HEK293 (cell line): ENCODE data around the gene PGPEP1.

Experiments used
- CTCF ChIA-PET: fragments of 350-600 bp; formaldehyde crosslinking; extraction: SDS; loops from one replicate; lab custom pipeline; 2021; ENCODE audit warnings: antibody characterized with exemption; lab: Yijun Ruan, JAX
- POLR2A ChIA-PET: fragments of 300-600 bp; formaldehyde crosslinking; extraction: SDS; loops from one replicate; lab custom pipeline; 2020; ENCODE audit warnings: antibody characterized with exemption, inconsistent platforms; lab: Yijun Ruan, JAX
- H3K27ac ChIP-seq: fragments of 200-500 bp; sonication (Bioruptor generic); 2 replicates; pipeline ENCODE4 v1.5.1; 2014; ENCODE audit warnings: low read depth, low read length, control low read depth, inconsistent platforms; ENCODE audit errors: extremely low read depth
- H3K36me3 ChIP-seq, 2 experiments: fragments of 200-500 bp in 1 of 2; sonication (Bioruptor generic) in 1 of 2; 1 replicate in 1 of 2; 2 replicates in 1 of 2; pipeline ENCODE4 v1.5.1; 2014 to 2017; ENCODE audit warnings: inconsistent platforms in 2 of 2, low read length in 2 of 2; ENCODE audit not compliant: control insufficient read depth in 2 of 2, insufficient read depth in 1 of 2
- H3K4me1 ChIP-seq: fragments of 200-500 bp; sonication (Bioruptor generic); 2 replicates; pipeline ENCODE4 v1.5.1; 2014; ENCODE audit warnings: mild to moderate bottlenecking, low read length, inconsistent platforms; ENCODE audit not compliant: control insufficient read depth, insufficient read depth
- H3K4me3 ChIP-seq: 2 replicates; pipeline ENCODE4 v1.5.1; 2011; ENCODE audit warnings: low read depth, mild to moderate bottlenecking, control low read depth, low read length, moderate library complexity
- H3K9me3 ChIP-seq: fragments of 200-500 bp; sonication (Bioruptor generic); 2 replicates; pipeline ENCODE4 v1.5.1; 2014; ENCODE audit warnings: low read depth, low read length, inconsistent platforms; ENCODE audit not compliant: control insufficient read depth, insufficient read depth
- HIC1 ChIP-seq: fragments of 450-650 bp; formaldehyde crosslinking; IDR thresholded peaks from 2 replicates; pipeline ENCODE4 v1.5.1; 2016; ENCODE audit warnings: missing biosample characterization, missing genetic modification characterization
- IKZF3 ChIP-seq: fragments of 450-650 bp; IDR thresholded peaks from 2 replicates; pipeline ENCODE4 v1.5.0; 2018; ENCODE audit warnings: missing biosample characterization, mild to moderate bottlenecking, missing genetic modification characterization, moderate library complexity
- KLF8 ChIP-seq: fragments of 450-650 bp; formaldehyde crosslinking; IDR thresholded peaks from 2 replicates; pipeline ENCODE4 v1.5.1; 2016; ENCODE audit warnings: missing biosample characterization, missing genetic modification characterization
- KLF9 ChIP-seq: fragments of 450-650 bp; formaldehyde crosslinking; IDR thresholded peaks from 2 replicates; pipeline ENCODE4 v1.5.1; 2016; ENCODE audit warnings: missing biosample characterization, missing genetic modification characterization, low read depth
- RBAK ChIP-seq: fragments of 450-650 bp; formaldehyde crosslinking; IDR thresholded peaks from 2 replicates; pipeline ENCODE4 v1.5.1; 2016; ENCODE audit warnings: missing biosample characterization, missing genetic modification characterization
- SCRT2 ChIP-seq: fragments of 450-650 bp; formaldehyde crosslinking; IDR thresholded peaks from 2 replicates; pipeline ENCODE4 v1.5.1; 2016; ENCODE audit warnings: missing biosample characterization, missing genetic modification characterization
- SP3 ChIP-seq: fragments of 450-650 bp; formaldehyde crosslinking; IDR thresholded peaks from 2 replicates; pipeline ENCODE4 v1.5.1; 2016; ENCODE audit warnings: missing biosample characterization, missing genetic modification characterization
- ZBTB10 ChIP-seq: fragments of 450-650 bp; formaldehyde crosslinking; IDR thresholded peaks from 2 replicates; pipeline ENCODE4 v1.5.1; 2016; ENCODE audit warnings: missing biosample characterization, missing genetic modification characterization
- ZBTB20 ChIP-seq: fragments of 450-650 bp; formaldehyde crosslinking; IDR thresholded peaks from 2 replicates; pipeline ENCODE4 v1.5.1; 2016; ENCODE audit warnings: missing biosample characterization, missing genetic modification characterization
- ZFHX2 ChIP-seq: fragments of 450-650 bp; formaldehyde crosslinking; conservative IDR thresholded peaks from 2 replicates; pipeline ENCODE4 v1.5.1; 2016; ENCODE audit warnings: missing biosample characterization, missing genetic modification characterization
- ZNF202 ChIP-seq: fragments of 450-650 bp; formaldehyde crosslinking; IDR thresholded peaks from 2 replicates; pipeline ENCODE4 v1.5.1; 2016; ENCODE audit warnings: missing biosample characterization, missing genetic modification characterization, borderline replicate concordance
- ZNF24 ChIP-seq: fragments of 450-650 bp; formaldehyde crosslinking; IDR thresholded peaks from 2 replicates; pipeline ENCODE4 v1.5.1; 2016; ENCODE audit warnings: missing biosample characterization, missing genetic modification characterization
- ZNF394 ChIP-seq: fragments of 450-650 bp; formaldehyde crosslinking; IDR thresholded peaks from 2 replicates; pipeline ENCODE4 v1.5.1; 2016; ENCODE audit warnings: missing biosample characterization, missing genetic modification characterization, mild to moderate bottlenecking, moderate library complexity, borderline replicate concordance
- ZNF398 ChIP-seq: fragments of 450-650 bp; formaldehyde crosslinking; IDR thresholded peaks from 2 replicates; pipeline ENCODE4 v1.5.1; 2017; ENCODE audit warnings: missing biosample characterization, missing genetic modification characterization
- ZNF449 ChIP-seq: fragments of 450-650 bp; formaldehyde crosslinking; IDR thresholded peaks from 2 replicates; pipeline ENCODE4 v1.5.1; 2017; ENCODE audit warnings: missing biosample characterization, mild to moderate bottlenecking, missing genetic modification characterization, moderate library complexity
- ZNF558 ChIP-seq: fragments of 450-650 bp; formaldehyde crosslinking; IDR thresholded peaks from 2 replicates; pipeline ENCODE4 v1.5.1; 2016; ENCODE audit warnings: missing biosample characterization, missing genetic modification characterization
- ZNF596 ChIP-seq: fragments of 450-650 bp; IDR thresholded peaks from 2 replicates; pipeline ENCODE4 v1.5.0; 2018; ENCODE audit warnings: missing biosample characterization, mild to moderate bottlenecking, missing genetic modification characterization, moderate library complexity
- ZNF621 ChIP-seq: fragments of 450-650 bp; formaldehyde crosslinking; IDR thresholded peaks from 2 replicates; pipeline ENCODE4 v1.5.1; 2017; ENCODE audit warnings: missing biosample characterization, missing genetic modification characterization
- ZNF623 ChIP-seq: fragments of 450-650 bp; formaldehyde crosslinking; IDR thresholded peaks from 2 replicates; pipeline ENCODE4 v1.5.1; 2016; ENCODE audit warnings: missing biosample characterization, missing genetic modification characterization
- ZNF629 ChIP-seq: fragments of 450-650 bp; formaldehyde crosslinking; IDR thresholded peaks from 2 replicates; pipeline ENCODE4 v1.5.1; 2017; ENCODE audit warnings: missing biosample characterization, missing genetic modification characterization
- ZNF639 ChIP-seq: fragments of 450-650 bp; formaldehyde crosslinking; IDR thresholded peaks from 2 replicates; pipeline ENCODE4 v1.5.1; 2016; ENCODE audit warnings: missing biosample characterization, missing genetic modification characterization
- ZNF76 ChIP-seq: fragments of 450-650 bp; formaldehyde crosslinking; IDR thresholded peaks from 2 replicates; pipeline ENCODE4; 2016; ENCODE audit warnings: low read depth, missing biosample characterization, missing genetic modification characterization, borderline replicate concordance
- ZNF830 ChIP-seq: fragments of 450-650 bp; IDR thresholded peaks from 2 replicates; pipeline ENCODE4 v1.5.0; 2018; ENCODE audit warnings: missing biosample characterization, missing genetic modification characterization, low read depth, mild to moderate bottlenecking, moderate library complexity
- ZNF837 ChIP-seq: fragments of 450-650 bp; formaldehyde crosslinking; IDR thresholded peaks from 2 replicates; pipeline ENCODE4 v1.5.1; 2016; ENCODE audit warnings: missing biosample characterization, missing genetic modification characterization

The PGPEP1 gene

GRCh38 chr19:18416778-18417249 lies 76.4 kb downstream of the PGPEP1 start (continued):
- TF ChIP-seq ZBTB20: 0 out of 2 replicates have a peak, but pooled peaks have one; percentile 1
- peak; percentile 60; the same call in 1 of the 2 replicates for TF ChIP-seq KLF8
- TF ChIP-seq ZNF394 (tag by site-specific recombination): 0 out of 2 replicates have a peak, but pooled peaks have one; percentile 9
- TF ChIP-seq SCRT2 (tag by site-specific recombination): no peak
- no peak for TF ChIP-seq ZNF621 (tag by site-specific recombination)
- TF ChIP-seq HIC1 (tag by site-specific recombination): peak; percentile 13; the same call in 1 of the 2 replicates
- peak; percentile 55 for TF ChIP-seq SP3 (tag by site-specific recombination)
- TF ChIP-seq ZNF398 (tag by site-specific recombination): peak; percentile 96

- no peaks in the 10 kb centered on the region for H3K9me3 ChIP-seq
- peaks cover 9% of the 10 kb centered on the region; the same call in 1 of the 2 replicates for H3K4me1 ChIP-seq
- ChIA-PET POLR2A (interaction anchor here (0.6 to 4.2 kb wide), 6 partner anchors 8 to 225 kb away, joined by 3 to 75 read pairs (median 4); partner anchors contain the start of genes JUND and MPV17L2), CTCF (interaction anchor here (0.6 to 4.5 kb wide), 9 partner anchors 30 to 769 kb away, joined by 3 to 32 read pairs (median 4); partner anchors contain the start of gene GDF15)
- no peaks in the 10 kb centered on the region for H3K36me3 ChIP-seq
- peak overlapping the region; percentile 20 for H3K4me3 ChIP-seq
- peak overlapping the region; percentile 64; the same call in 1 of the 2 replicates for H3K27ac ChIP-seq
- TF ChIP-seq KLF9 (tag by site-specific recombination): peak; percentile 80
- TF ChIP-seq ZNF596 (tag by site-specific recombination): 0 out of 2 replicates have a peak, but pooled peaks have one; percentile 11
- TF ChIP-seq ZNF639 (tag by site-specific recombination): 0 out of 2 replicates have a peak, but pooled peaks have one; percentile 25
- TF ChIP-seq ZNF449: peak; percentile 41; the same call in 1 of the 2 replicates
- TF ChIP-seq ZNF558 (tag by site-specific recombination): no peak
- TF ChIP-seq ZBTB20: peak; percentile 88
- no peak for TF ChIP-seq ZNF837 (tag by site-specific recombination)
- TF ChIP-seq ZBTB10 (tag by site-specific recombination): peak; percentile 46; the same call in 1 of the 2 replicates
- peak; percentile 45 for TF ChIP-seq ZNF629
- TF ChIP-seq ZNF623 (tag by site-specific recombination): peak; percentile 41; the same call in 1 of the 2 replicates
- TF ChIP-seq ZNF24: peak; percentile 55
- TF ChIP-seq ZFHX2 (tag by site-specific recombination): no peak
- TF ChIP-seq ZNF202: no peak
- TF ChIP-seq RBAK (tag by site-specific recombination): no peak
- no peak for TF ChIP-seq ZNF830 (tag by site-specific recombination)
- TF ChIP-seq IKZF3: peak; percentile 92
- peak; percentile 11; the same call in 1 of the 2 replicates for TF ChIP-seq ZNF76 (tag by site-specific recombination)
Observed at GRCh38 chr19:18417250-18418028, 77.0 kb downstream of the PGPEP1 start.
